AG10803 (cell line): ENCODE results near the gene PAM16.
"Not testable (repeated sequence)": the region's sequence is repeated elsewhere in the genome, so short reads cannot be mapped to it uniquely, and the experiment has no call there.

Experiments
- DNase-seq: peaks from one replicate; pipeline ENCODE4 v3.0.0; 2010; ENCODE audit warnings: low read depth
- H3K4me3 ChIP-seq: 2 replicates; pipeline ENCODE4 v1.5.1; 2011; ENCODE audit warnings: mild to moderate bottlenecking, low read length, control low read depth
- TF ChIP-seq, protein P1 (sequence below): conservative IDR thresholded peaks from 2 replicates; pipeline ENCODE4 v1.5.1; 2011; ENCODE audit warnings: mild to moderate bottlenecking, low read length, control low read depth, inconsistent platforms

Gene PAM16

GRCh38 chr16:4350787-4351659, at the start of gene PAM16:
Gene PAM16 (minus strand): TSS chr16:4351321. CDS start chr16:4351234, 87 bp downstream.
- TF ChIP-seq, protein P1, sequence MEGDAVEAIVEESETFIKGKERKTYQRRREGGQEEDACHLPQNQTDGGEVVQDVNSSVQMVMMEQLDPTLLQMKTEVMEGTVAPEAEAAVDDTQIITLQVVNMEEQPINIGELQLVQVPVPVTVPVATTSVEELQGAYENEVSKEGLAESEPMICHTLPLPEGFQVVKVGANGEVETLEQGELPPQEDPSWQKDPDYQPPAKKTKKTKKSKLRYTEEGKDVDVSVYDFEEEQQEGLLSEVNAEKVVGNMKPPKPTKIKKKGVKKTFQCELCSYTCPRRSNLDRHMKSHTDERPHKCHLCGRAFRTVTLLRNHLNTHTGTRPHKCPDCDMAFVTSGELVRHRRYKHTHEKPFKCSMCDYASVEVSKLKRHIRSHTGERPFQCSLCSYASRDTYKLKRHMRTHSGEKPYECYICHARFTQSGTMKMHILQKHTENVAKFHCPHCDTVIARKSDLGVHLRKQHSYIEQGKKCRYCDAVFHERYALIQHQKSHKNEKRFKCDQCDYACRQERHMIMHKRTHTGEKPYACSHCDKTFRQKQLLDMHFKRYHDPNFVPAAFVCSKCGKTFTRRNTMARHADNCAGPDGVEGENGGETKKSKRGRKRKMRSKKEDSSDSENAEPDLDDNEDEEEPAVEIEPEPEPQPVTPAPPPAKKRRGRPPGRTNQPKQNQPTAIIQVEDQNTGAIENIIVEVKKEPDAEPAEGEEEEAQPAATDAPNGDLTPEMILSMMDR, result peak; percentile 5; the same call in 1 of the 2 replicates
- DNase-seq, result peak; percentile 91
- H3K4me3 ChIP-seq, result peak within 1 kb of the TSS; percentile 72

- no peak overlapping the region for H3K4me3 ChIP-seq
- TF ChIP-seq, protein P1, result no peak
- no peak for DNase-seq
Observed at GRCh38 chr16:4399001-4399730, 48.0 kb upstream of the PAM16 start.

DNA sequence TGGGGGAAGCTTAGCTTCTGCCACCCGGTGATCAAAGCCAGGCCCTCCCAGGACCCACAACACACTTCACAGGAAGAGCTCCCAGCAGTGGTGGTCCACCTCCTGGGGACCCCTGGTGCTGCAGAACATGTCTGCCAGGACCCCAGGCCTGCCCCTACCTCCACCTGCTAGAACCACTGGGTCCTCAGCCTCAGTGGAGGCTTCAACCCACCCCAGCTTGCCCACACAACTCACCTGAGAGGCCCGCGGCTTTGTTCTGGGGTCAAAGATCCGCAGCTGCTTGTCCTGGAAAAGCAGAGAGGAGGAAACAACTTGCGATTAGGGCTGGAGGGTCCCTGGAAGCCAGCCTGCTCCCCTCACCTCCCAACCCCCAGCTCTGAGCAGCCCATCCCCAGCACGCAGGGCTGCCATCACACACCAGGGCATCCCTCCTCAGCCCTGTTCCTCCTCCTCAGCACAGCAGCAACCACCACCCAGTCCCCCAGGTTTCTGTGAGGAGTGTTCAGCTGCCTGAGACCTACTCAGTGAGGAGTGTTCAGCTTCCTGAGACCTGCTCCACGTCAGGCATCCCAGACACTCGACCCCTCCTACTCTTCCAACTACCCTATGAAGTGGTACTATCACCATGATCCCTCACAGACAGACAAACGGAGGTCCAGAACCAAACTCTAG, 44.1 kb upstream of the PAM16 start:
- TF ChIP-seq, protein P1, result no peak
- DNase-seq, result no peak
- no peak overlapping the region for H3K4me3 ChIP-seq

DNA sequence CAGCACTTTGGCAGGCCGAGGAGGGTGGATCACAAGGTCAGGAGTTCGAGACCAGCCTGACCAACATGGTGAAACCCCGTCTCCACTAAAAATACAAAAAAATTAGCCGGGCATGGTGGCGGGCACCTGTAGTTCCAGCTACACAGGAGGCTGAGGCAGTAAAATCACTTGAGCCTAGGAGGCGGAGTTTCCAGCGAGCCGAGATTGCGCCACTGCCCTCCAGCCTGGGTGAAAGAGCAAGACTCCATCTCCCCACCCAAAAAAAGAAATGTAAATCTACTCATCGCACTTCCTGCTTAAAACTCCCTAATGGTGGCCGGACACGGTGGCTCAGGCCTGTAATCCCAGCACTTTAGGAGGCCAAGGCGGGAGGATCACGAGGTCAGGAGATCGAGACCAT, 42.7 kb upstream of the PAM16 start:
- DNase-seq, result not testable (repeated sequence)

GRCh38 chr16:4393240-4393600, 42.1 kb upstream of the PAM16 start:
- TF ChIP-seq, protein P1, result 0 out of 2 replicates have a peak, but pooled peaks have one; percentile 1
- DNase-seq, result peak; percentile 72
- no peak overlapping the region for H3K4me3 ChIP-seq

More for the DNA sequence above, 42.7 kb upstream of the PAM16 start:
- H3K4me3 ChIP-seq, result not testable (repeated sequence)

DNA sequence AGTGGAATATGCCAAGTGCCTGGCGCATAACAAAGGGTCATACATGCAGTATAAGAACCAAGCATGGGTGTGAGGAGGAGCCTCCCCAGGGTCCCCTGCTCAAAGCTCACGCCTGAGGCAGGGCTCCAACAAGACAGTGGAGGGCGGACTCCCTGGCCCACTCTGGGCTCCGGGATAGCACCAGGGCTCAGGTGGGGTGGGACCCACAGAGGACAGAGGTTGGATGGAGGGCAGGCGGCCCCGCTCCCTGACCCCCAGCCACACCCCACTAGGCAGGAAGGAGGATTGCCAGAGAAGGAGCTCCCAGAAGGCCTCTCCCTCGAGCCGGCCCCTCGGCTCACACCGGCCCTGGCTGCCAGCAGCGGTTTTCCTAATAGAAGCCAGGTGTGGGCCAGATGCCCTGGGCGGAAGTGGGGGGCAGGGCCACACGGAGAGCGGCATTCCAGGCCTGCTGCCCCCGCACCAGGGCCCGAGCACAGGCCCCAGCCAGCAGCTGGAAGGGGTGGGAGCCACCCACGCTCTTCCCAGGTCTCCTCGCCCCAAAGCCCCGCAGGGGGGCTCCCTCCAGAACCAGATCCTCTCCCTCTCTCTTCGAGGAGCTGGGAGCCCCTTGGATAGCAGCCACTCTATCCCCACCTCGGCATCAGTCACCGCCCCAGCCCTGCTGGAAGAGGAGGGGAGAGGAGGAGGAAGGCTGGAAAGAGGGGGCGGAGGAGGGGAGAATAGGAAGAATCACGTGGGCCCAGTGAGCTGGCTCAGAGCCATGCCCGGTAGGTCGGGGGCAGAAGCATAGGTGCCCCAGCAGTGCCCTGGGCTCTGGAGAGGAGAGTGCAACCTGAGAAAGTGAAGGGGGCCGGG, 41.5 kb upstream of the PAM16 start:
- TF ChIP-seq, protein P1, result no peak
- peak; percentile 93 for DNase-seq
- no peak overlapping the region for H3K4me3 ChIP-seq
